Umbilical cord (tissue), 2 donors: Measurements from ENCODE around the gene LYSMD2. TPM values are rescaled to one million over a fixed set of nuclear protein-coding genes. Genes with fewer than 3 reads are reported as not detected.

ENCODE experiments used
- DNase-seq: peaks from one replicate; pipeline ENCODE4 v3.0.0-alpha.2; 2015; ENCODE audit warnings: low spot score
- total RNA-seq: library from RNA; depleted of rRNA; stranded (reverse); fragments of >200 nt; gene quantifications from one replicate; pipeline ENCODE4 v1.2.3, GENCODE V29; 2014; ENCODE audit warnings: low replicate concordance; ENCODE audit not compliant: insufficient read depth

The LYSMD2 gene
- total RNA-seq, 1 donor from 2014 or later = 8.4 TPM

DNA sequence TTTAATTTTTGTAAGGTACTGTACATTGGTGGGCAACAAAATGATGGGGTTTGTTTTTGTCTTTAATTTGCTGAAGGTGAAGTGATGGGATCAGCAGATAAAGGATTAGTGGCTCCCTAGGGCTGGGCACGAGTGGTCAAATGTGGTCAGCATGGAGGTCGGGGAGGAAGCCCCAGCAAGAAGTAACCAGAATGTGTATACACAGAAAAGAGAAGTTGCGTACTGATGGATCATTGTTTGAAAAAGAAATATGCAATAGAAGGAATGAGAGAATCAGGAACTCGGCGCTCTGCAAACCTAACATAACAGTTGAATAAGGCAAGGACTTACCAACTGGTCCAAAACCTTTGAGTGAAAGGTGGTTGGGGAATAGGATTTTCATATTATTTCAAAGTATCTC lies 15.4 kb upstream of the LYSMD2 start:
- no peak for DNase-seq

DNA sequence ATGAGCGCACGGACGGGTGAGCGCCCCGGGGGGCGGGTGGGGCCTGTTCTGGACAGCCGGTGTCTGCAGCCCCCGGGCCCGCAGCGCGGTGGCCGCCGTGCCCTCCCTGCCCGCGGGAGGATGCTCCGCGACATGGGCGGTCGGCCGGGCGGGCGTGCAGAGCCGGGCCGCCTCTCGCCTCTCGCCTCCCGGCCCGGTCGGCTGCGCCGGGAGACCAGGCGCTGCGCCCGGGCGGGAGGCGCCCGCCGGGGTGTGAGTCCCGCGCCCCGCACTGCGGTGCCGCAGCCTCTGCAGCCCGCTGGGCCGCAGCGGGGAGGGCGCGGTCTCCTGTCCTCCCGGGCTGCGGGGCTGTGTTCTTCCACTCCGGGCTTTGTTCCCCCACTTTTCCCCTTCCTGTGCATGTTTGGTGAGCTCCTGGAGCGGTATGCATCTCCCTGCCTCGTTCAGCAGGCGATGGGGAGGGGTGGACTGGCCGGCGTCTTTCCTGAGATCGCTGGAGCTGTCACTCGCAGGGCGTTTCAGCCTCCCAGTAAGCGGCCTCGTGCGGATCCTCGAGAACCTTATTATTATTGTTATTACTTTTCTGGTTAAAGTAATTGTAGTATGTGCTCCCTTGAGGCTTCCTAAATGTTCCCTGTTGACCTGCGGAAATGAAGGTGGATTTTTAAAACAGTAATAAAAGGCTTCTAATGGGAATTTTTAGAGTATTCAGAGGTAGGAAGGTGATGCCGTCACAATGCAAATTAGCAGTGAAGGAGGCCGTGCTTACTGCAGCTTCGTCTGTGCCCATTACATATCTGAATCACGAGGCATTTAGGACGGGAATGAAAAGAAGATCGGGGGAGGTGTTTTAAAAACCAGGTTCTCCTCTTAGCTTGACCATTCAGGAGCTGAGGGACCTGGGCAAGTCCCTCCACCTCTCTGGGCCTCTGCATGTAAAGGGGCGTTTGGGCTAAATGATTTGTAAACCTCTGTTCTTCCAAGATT lies 14.5 kb upstream of the LYSMD2 start:
- DNase-seq = peak; percentile 51

DNA sequence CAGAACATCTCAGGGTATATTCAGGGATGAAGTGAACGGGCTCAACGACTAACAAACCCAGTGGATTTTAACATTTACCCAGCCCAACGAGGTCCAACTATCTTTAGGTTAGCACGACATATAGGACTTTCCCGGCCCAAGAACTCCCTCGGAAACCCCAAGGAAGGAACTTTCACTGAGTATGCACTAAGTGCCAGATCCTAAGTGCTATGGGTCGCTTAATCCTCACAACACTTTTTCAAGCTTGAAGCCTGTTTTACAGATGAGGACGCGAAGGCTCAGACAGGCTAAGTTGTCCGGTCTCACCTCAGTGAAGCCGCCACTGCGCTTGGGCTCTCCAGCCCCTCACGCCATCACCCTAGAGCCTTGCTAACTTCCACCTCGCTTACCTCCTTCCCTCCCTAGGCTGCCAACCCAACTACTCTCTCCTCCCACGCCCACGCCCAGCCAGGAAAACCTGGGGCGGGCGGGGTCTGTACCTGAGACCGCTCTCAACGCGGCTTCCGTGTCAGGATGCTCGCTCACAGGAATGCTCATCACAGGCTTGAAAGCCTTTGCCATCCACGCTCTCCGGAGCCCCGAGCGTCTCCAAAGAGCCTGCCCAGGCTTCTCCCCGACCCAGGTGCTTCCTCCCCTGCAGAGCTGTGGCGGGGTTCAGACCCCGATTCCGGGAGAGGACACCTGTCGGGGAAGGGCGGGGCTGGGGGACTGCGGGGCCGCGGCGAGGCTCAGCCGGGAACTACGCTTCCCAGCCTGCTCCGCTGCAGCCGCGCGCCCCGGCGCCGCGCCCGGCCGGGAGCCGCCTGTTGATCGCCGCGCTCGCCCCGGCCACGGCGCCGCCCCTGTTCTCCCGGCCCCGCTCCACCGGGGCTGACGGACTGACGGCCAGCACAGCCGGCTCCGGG lies 13.6 kb upstream of the LYSMD2 start, which contains the start of gene TMOD2:
TSS of gene TMOD2 (plus strand) at position 806 of the 905 bp plus-strand sequence. CDS start 14,845 bp downstream, outside the sequence.
- peak; percentile 46 for DNase-seq

DNA sequence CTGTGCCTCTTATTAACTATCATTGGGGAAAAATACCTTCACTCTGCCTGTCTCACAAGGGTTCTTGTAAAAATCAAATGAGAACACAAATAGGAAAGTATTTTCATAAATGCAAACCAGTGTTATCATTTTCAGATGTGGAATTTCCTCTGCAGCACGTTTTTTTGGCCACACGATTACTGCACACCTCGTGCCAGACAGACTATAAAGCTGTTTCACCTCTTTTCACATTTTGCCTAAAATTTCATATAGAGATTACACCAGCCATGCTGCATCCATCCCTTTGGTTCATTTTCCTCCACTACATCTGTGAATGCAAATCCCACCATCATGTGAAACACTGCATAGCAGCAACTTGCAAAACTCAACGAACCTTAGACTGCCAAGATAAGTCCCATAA lies 12.7 kb upstream of the LYSMD2 start:
- no peak for DNase-seq

DNA sequence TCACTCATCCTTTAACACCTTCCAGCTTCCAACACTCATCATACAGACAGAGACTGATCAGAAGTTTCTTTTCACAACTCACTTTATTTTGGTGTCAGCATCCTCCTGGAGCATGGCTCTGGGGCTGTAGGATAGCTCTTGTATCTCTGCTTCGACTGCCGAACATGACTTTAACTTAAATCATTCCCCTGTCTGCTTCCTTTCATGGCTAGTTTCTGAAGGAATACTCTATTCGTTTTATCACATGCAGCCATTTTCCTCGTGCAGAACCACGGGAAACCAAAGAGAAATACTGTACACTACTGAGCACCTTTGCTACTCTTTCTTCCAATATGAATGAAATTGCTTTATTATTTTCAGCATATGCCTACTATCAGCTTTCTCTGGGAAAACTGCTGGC lies 11.9 kb upstream of the LYSMD2 start:
- no peak for DNase-seq

DNA sequence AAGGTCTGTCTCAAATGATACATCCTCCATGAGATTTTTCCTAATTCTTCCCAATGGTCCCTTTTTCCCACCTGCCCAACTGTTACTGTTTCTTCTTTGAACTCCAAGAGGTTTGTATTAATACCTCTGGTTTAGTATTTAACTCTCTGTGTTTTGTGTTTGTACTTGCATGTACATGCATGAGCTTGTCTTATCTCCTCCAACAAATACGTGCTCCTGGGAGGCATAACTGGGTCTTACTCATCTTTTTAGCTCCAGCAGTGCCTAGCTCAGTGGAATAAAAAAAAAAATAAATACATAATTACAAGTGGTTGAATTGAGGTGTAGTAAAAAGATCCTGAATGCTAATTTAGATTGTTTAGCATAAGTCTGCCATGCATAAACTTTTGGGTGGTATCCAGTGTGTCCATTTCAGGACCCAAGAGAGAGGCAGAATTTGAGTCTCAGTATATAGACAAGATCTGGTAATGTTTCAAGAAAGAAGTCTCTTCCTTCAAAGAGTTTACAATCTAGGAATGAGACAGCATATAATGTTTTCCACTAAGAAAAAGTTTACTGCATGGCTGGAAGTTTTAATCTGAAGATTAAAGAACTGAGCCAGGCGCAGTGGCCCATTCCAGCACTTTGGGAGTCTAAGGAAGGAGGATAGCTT lies 1.7 kb upstream of the LYSMD2 start:
- no peak for DNase-seq

DNA sequence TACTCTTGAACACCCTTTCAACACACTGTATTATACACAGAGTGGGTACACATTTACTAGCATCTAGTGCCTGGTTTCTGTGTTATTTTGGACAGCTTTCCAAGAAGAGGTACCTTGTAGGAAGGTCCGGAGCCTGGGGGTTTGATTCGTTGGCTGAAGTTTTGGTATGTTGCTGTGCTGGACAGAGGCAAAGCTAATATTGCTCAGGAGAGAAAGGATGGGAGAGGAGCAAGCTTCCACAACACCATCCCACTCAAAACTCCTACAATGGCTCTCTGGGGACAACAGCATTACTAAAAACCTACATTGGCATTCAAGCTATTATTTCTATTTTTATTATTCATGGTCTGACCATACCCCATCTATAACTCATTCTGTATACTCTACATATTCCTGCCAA lies 1.1 kb upstream of the LYSMD2 start:
- DNase-seq = no peak

DNA sequence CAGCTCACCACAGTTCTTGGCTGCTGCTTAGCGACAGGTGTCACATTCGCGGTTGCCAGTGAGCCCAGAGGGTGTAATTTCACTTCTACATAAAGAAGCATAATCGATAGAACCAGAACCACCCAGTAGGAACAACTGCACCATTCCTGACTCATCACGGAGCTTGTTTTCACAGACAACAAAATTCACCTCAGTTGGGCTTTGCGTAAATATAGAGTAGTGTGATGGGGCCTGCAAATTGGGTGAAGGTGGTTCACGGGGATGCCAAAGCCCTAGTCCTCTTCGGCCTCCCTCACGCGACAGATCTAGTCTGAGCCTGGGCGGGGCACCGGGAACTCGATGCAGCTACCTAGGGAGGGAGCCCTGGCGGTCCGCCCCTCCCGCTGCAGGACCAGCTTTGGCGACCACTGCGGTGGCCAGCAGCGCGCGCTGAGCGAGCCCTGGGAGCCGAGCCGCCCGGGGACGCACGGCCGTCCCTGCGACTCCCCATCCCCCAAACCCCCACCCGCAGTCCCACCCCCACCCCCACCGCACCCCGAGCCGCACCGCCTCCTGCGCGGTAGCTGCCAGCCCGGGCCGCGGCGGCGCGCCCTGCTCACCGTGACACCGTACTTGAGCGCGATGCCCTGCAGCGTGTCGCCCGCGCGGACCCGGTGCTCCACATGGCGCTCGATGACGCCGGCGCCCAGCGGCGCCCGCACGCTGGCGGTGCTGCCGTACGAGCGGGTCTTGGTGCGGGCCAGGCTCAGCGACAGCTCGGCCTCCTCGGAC lies 519 bp downstream of the LYSMD2 start:
- DNase-seq = no peak

DNA sequence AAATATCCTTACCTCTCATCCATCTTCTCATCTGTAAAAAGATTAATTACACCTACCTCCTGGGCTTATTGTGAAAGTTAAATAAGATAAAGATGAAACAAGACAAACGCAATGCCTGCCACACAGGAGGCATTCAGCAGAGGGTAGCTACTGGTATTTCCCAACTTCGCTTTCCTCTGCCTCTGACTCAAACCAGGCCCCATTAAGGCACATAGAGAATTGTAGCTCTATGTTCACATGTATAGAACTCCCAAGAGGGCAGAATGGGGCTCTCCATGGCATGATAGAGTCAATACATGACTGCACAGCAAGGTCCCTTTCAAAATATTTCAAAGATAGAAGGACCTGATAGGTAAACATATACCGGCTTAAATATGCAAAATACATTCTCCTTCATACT lies 1.4 kb downstream of the LYSMD2 start:
- DNase-seq = no peak

DNA sequence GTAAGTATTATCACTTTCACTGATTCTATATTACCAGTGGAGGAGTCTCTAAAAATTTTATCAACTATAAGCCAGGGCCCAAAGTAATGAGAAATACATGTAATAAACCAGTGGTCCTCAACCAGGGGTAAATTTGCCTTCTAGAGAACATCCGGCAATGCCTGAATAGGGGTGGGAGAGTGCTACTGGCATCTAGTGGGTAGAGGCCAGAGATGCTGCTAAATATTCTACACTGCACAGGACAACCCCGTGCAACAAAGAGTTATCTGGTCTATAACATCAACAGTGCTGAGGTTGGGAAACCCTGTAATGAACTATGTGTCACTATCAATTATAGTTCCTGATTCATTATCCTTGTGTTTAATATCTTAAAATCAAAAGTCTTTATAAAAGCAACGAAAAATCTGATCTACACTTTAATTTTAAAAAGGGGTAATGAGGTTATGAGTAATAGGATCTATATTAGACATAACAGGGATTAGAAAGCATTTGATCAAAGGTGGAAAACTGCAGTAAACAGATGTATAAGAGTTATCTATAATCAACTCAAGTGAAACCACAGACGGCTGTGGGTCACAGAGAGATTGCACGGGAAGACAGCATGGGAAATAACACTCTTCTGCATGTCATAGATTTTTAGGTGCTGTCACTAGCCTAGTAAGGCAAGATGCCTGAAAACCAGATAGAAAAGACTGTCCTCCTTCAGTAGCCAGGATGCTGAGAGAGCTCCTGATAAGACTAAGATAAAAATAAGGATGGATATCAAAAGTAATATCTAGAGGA lies 2.0 kb downstream of the LYSMD2 start:
- no peak for DNase-seq

DNA sequence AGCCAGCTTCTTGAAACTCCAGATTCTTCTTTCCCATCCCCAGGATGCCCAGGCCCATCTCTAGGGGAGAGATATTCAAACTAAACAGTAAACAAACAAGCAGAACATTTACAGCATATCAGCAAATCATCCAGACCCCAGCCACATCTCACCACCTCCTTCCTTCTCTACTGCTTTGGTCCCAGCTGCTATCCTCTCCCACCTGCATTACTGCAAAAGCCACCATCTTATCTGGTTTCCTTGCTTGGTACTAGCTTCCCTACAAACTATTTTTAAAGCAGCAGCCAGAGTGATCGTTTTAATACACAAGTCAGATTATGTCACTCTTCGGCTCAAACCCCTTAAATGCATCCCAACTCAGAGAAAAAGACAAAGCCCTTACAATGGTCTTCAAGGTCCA lies 4.8 kb downstream of the LYSMD2 start:
- no peak for DNase-seq

DNA sequence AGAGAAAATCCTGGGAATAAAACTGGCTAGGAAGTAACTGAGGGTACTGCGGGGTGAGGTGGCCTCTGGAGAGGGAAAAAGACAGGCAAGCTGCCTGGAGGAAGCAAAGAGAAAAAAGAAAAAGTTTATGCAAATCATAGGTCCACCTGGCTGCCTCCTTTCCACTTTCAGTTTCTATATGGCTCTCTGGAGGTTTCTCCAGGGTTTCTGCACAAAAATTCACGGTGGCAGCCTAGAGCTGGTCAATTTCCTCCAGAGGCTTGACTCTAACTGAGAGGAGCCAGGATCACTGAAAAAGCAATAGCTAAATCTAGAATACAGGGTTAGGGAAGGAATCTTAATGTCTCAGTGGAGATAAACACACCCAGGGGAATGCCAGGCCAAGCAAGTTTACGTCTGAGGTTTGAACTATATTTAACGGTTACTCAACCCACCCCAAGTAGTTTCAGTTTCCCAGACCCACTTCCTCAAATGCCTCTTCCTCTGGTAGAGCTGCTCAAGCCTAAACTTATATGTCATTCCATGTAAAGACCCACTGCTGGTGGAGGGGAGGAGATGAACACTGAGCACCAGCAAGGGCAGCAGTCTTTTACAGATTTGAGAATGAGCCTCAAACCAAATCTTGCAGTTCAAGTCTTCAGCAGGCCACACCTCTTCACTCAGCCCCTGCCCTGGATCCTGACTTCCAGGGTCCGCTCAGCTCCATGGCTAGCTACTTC lies 5.7 kb downstream of the LYSMD2 start:
- DNase-seq = peak; percentile 85

DNA sequence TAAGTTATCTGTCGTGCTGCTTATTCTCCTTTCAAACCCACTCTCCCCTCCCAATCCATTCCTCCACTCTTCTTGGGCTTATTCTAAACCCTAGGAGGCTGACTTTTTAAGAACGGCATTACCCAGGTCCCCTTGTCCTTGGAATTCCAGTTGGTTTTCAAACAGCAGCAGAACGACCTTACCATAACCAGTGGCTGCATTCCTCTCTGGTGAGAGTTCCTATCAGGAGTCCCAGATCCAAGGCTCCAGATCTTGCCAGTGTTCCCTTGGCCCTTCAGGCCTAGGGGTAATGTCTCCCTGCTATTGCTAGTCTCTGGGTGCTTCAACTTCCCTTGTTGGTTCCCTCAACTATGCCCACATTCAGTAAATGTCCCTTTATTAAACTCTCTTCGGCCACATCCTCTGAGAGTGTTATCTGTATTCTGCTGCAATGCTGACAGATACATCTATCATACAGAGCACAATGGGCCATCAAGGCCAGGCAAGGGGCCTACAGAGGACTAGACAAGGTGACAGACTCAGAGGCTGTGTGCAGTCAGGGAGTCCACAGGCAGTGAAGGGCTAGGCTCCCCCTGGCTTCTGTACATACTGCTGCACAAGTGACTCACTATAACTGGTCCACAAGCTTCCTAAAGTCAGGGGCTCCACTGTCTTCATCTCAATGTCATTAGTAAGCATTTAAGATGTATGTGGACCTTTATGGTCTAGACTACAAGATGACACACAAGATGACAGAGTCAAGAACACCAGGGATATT lies 10.1 kb downstream of the LYSMD2 start:
- DNase-seq = no peak

DNA sequence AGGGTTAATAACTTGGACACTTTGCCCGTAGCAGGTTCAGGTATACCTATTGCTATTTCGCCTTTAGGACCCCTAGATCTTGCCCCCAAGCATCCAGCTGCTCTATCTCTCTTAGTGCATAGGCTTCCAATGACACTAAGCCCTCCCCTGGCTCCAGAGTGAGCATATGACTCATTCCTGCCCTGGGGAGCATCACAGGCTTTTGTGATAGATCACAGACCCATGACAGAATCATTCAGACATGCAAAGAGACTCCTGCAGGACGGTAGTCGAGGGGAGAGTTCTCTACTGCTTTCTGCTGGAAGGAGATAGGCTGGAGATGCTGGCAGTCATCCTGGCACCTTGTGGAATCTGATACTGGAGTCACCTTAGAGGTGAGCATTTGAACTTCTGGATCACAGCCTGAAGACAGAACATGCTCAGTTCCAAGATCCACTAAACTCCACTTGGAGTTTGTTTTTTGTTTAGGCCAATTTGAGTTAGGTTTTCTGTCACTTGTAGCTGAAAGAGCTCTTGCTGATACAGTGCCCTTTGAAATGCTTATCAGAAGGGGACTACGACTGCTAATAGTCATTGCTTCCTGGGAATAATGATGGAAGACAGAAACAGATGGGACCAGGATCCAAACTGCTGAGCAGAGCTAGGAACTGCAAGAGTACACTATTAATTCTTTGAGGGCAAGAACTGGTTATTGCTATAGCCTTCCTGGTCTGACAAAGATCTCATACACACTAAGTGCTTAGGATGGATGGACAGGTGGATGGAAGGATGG lies 11.0 kb downstream of the LYSMD2 start:
- DNase-seq = peak; percentile 99

DNA sequence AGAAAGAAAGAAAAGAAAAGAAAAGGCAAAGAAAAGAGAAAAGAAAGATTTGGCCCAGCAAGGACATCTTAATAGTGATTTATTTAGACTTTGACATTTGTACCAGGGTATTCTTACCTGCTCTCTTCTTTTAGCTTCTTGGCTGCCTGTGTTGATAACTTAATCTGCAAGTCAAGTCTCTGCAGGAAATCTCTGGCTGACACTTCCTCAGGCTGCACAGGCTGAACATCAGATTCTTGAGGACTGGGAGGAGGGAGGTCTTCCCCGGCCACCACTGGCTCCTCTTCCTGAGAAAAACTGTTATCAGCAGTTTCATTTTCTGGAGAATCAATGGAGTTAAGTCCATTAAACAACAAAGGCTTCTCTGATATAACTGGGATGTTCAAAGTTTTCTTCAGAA lies 12.8 kb downstream of the LYSMD2 start:
- DNase-seq = peak; percentile 69

DNA sequence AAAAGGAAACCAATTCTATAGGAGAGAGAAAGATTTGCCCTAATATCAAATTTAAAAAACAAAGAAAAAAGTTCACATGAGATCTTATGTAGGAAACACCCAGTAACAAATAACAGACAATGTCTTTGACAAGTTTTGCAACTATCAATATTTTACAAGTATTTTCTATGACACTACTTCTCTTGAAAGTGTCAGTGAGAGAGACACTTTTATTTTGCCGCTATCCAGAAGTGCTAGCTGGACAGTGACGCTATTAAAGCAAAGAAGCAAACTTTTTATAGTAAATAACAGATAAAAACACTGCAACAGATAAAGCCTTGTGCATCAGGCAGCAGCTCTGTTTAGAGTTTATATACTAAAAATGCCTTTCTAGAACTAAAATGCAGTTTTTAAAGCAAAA lies 13.3 kb downstream of the LYSMD2 start:
- no peak for DNase-seq

DNA sequence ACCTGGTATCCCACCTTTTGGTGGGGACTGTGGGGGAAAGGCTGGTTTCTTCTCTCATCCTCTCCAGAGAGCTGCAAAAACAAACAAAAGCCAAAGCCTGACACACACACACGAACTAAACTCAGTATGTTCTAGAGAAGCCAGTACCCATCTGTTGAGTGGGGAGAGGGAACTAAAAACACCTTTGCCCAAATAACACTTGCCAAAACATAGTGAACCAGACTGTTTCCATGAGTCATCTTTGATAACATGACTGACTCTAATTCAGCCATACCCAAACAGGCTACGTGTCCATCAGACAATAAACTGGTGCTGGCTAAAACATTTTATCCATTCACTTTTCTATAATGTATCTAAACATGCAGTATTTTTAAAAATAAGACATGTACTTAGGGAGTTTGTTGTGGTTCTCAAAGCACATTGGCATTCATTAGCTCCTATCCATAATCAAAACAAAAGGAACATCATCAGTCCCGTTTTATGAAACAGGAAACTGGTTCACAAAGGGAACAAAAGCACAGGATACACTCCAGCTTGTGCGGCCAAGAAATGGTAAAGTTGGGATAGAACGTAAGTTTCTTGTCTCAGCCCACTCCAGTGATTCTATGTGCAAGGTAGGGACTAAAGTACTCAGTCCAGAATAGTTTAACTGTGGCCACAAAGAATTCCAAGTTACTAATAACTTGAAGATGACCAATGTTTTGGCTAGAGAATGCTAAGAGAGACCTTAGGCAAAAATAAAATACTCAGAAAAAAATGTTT lies 16.1 kb downstream of the LYSMD2 start:
- no peak for DNase-seq
